HS-27A (cell line): ENCODE measurements around the gene SKAP1.

ENCODE experiments used
- DNase-seq: peaks from one replicate; pipeline ENCODE4 v3.0.0-alpha.2; 2012; ENCODE audit warnings: low read depth, missing footprints

The SKAP1 gene

GRCh38 chr17:48173191-48173984 is 256.6 kb downstream of the SKAP1 start:
- no peak for DNase-seq

GRCh38 chr17:48169926-48170325 is 260.1 kb downstream of the SKAP1 start:
- no peak for DNase-seq

GRCh38 chr17:48163809-48164208 is 266.2 kb downstream of the SKAP1 start:
- DNase-seq = no peak

- DNase-seq = no peak
Measured at GRCh38 chr17:48162946-48163506, 267.0 kb downstream of the SKAP1 start.

DNA sequence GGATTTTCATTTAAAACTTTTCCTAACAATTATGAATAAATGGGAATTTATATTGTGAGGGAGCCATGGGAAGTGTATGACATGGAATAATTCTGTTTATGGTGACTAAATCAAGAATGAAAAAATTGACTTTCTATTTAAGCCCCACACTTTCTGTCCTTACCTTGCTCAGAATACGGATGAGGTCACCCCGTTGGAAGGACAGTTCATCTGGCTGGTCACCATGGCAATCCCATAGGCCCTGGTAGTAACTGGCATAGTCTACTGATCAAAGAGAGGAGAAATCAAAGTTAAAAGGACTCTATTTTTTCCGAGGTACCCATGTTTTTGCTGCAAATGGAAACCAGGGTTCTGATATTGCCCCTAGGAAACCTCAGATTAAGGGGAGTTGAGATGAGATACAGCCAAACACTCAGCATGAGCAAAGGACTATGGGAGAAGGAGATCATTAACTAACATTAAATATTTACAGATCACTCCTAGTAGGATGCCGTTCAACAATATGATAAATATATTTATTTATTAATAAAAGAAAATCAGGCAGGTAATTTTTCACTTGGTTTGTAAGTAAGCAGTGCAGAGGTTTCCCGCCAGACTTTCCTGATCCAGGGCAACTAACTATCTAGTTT is 267.6 kb downstream of the SKAP1 start:
- DNase-seq = no peak

DNA sequence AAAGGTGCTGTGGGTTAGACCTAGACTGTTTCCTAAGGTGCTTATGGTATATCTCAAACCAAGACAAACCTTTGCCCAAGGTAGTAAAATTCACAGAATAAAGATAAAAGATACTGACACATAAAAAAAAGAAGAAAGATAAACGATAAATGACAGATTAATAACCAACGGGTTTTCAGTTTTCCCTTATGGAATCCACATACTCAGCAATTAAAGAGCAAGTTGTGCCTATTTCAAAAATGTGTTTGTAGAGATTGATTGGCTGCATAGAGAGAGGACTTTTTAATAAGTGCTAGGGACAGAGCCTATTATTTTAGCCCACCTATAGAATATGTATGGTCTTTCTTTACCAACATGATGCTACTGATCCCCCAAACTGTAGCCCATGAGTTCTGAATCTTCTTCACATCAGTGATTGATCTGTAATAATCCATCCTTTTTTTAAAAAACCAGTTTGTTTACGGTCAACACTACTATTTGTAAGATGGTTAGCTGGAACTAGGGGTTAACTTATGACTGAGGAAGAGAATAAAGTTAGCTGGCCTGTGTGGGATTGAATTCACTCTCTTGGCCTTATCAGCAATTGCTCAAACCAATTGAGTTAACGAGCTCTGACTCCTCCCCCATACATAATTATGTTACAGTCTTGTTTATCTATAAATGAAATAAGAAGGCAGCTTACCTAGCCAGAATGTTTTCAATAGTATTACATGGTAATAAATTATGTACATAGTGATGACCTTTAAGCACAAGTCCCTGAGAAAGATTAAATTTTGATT is 268.7 kb downstream of the SKAP1 start:
- no peak for DNase-seq

GRCh38 chr17:48160177-48161081 is 269.6 kb downstream of the SKAP1 start:
- DNase-seq = no peak

GRCh38 chr17:48159232-48159631 is 270.8 kb downstream of the SKAP1 start:
- no peak for DNase-seq

DNA sequence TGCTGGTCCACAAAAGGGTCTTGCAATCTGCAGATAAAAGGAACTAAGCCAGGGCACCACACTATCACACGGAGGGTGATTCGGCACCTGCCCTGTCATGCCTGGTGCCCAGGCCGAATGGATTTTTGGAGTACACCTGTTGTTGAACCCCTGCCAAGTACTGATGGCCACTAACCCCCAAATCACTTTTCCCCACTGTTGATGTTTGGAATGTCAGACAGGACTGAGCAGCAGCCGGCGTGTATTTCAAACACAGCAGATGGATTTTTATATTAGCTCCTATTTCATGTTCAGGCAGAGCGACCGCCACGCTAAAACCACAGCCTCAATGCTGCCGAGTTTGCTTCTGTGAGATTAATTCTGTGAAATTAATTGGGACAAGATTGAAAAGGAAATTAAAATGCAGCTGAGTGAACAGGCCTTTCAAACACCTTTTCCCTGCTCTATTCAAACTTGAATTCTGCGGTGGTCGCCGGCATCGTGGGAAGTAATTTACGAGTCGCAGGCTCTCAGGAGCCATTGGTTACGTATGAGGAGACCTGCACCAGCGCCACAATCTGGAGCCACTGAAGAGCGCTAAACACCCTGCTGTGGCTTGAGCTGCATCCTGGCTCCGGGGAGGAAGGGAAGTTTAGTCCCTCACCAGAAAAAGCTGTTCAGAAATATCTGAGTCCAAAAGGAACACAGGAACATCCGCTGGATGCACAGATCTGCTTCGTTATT is 274.0 kb downstream of the SKAP1 start:
- DNase-seq = no peak

DNA sequence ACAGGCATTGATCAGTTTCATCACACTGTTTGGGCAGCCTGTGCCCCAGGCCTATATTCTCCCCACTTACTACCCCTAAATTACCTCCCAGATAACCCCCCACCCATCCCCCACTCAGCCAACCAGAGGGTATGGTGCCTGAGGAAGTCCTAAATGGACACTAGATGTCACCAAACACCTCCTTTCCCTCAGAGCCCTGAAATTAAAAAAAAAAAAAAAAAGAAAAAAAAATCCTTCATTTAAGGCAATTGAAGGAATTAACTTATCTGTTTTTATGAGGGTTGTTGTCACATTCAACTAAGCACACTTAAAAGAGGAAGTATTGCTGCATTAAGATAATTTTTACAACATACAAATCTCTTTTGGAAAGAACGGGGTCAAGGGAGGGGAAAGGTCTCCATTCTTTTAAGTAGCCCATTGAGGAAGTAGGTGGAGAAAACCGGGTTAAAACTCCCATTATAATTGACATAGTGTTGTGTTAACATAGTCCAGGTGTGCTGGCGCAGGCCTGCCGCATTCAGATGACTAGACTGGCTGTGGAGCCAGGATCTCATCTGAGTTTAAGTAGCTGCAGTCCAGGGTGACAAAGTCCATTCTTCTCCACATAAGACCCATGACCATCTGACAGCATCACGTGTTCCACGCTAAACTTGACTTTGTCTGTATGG is 276.2 kb downstream of the SKAP1 start:
- no peak for DNase-seq

GRCh38 chr17:48152289-48152688 is 277.7 kb downstream of the SKAP1 start:
- DNase-seq = no peak

GRCh38 chr17:48151220-48151619 is 278.8 kb downstream of the SKAP1 start:
- DNase-seq = no peak

DNA sequence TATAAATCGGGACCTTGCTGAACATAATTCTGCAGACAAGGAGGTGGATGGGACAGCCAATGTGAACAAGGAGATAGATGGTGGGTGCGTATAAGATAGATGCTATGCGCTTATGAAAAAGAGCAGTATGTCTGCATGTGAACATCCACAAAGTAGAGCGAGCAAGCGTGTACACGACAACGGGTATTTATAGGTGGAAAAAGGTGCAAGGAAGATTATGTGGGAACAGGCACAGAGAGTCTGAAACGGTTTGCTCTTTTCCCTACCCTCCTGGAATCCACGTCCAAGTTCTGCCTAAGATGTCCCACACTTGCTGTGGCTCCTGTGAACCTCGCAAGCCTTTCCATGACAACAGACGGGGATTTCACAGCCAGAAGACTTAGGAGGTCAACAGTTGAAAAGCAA is 279.4 kb downstream of the SKAP1 start:
- no peak for DNase-seq

GRCh38 chr17:48149787-48150463 is 280.1 kb downstream of the SKAP1 start:
- DNase-seq = no peak

GRCh38 chr17:48148854-48149786 is 280.9 kb downstream of the SKAP1 start:
- no peak for DNase-seq

- DNase-seq = no peak
Measured at GRCh38 chr17:48148029-48148770, 281.8 kb downstream of the SKAP1 start.

DNA sequence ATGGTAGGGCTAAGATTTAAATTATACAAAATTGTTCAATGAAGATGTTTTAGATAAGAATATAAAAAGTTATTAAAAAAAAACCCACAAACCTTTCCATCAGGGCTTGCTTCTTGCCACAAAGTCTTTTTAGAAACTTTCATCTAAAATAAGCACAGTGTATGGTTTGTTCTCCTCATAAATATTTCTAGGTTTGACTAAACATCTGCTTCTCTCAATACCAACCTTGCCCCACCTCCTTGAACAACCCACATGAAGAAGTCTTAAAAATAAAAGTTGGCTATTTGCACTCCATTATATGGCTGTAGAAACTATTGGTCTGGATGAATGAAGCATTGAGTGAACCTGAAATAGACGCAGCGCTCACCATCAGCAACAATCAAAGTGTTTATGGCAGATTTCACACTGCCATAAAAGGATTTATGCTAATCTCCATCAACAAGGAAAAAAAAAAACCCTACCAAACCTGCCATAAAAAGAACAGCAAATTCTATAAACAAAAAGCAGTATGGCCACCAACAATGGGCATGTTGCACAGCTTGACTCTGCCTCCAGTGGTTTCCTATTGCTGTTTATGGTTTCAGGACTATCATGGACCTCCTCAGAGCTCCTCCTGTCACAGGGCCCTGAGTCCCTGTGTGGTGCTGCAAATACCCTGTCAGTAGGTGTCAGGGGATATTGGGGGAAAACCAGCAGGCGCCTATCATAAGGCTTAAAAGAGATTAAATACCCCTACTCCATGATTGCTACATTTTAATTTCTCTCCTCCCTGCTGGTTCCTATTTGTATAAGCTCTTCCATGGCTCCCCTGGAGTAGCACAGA is 284.8 kb downstream of the SKAP1 start:
- DNase-seq = no peak
